Cardiac muscle cell (in vitro differentiated cells and primary cell): ENCODE data around the gene DHRS9. TPM values are rescaled to one million over a fixed set of nuclear protein-coding genes. Genes with fewer than 3 reads are reported as not detected.

Source experiments
- DNase-seq, 2 donors: peaks; one replicate each; pipeline versions ENCODE4 v3.0.0 to v3.0.0-alpha.2; 2010 to 2017; ENCODE audit warnings: low read depth in 1 of 2, low spot score in 1 of 2
- H3K27ac ChIP-seq: fragments of 200-600 bp; sonication (generic); 2 replicates; pipeline ENCODE4 v1.5.1; 2016
- H3K27me3 ChIP-seq: fragments of 200-600 bp; sonication (generic); 2 replicates; pipeline ENCODE4 v1.6.0; 2016; ENCODE audit warnings: control low read depth
- H3K36me3 ChIP-seq: fragments of 200-600 bp; sonication (generic); 2 replicates; pipeline ENCODE4 v1.5.1; 2016; ENCODE audit warnings: control low read depth
- H3K4me1 ChIP-seq: fragments of 200-600 bp; sonication (generic); 2 replicates; pipeline ENCODE4 v1.8.1; 2017; ENCODE audit warnings: low read depth, mild to moderate bottlenecking, mixed run types
- H3K4me3 ChIP-seq: fragments of 200-600 bp; sonication (generic); 2 replicates; pipeline ENCODE4 v1.5.1; 2016; ENCODE audit warnings: mild to moderate bottlenecking
- H3K9me3 ChIP-seq: fragments of 200-600 bp; sonication (generic); 2 replicates; pipeline ENCODE4 v1.5.1; 2017; ENCODE audit warnings: low read depth, mild to moderate bottlenecking, control low read depth
- CTCF ChIP-seq: IDR thresholded peaks from 2 replicates; pipeline ENCODE4 v1.5.1; 2012; ENCODE audit warnings: low read depth, mild to moderate bottlenecking, low read length
- polyA plus RNA-seq: library from polyadenylated mRNA; unstranded; fragments of >200 nt; fragmentation: Nextera tagmentation; extraction: Ambion mirVana; gene quantifications from 2 replicates; pipeline ENCODE4 v1.2.1, GENCODE V29; 2016
- total RNA-seq: library from RNA; depleted of rRNA; stranded (reverse); fragments of >200 nt; gene quantifications from 2 replicates; pipeline ENCODE4 v1.2.3, GENCODE V29; 2016

DHRS9 gene
- total and polyA plus RNA-seq, 2 experiments from 2014 or later: 1.4 TPM; not detected in 1

- Histone ChIP-seq H3K4me1 (no peaks in the 10 kb centered on the region), H3K27ac (no peak overlapping the region), H3K4me3 (no peak overlapping the region), H3K27me3 (no peaks in the 10 kb centered on the region), H3K36me3 (no peaks in the 10 kb centered on the region), H3K9me3 (no peaks in the 10 kb centered on the region)
- TF ChIP-seq CTCF: no peak
- DNase-seq: no peak
Measured at GRCh38 chr2:169066897-169067296, 2.5 kb upstream of the DHRS9 start.

DNA sequence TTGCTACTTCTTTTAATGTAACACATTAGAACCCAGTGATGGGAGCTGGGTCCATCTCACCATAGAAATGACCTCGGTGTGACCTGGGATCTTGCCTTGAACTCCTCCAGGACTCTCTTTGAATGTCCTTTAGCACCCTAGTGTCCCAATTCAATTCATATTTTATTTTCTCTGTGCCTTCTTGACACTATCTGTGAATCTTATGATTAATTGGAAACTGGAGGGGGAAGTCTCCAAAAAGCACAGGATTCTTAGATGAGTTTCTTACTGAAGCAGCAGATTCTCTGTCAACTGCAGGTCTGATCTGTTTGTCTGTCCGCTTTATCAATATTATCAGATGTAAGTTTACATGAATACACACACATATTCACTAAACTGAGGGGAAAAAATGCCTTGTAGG lies 470 bp downstream of the DHRS9 start:
- no peak overlapping the region for H3K27ac ChIP-seq
- DNase-seq: no peak
- peaks cover 8% of the 10 kb centered on the region for H3K4me1 ChIP-seq
- no peaks in the 10 kb centered on the region for H3K36me3 ChIP-seq
- no peaks in the 10 kb centered on the region for H3K27me3 ChIP-seq
- no peak overlapping the region for H3K4me3 ChIP-seq
- TF ChIP-seq CTCF: no peak
- no peaks in the 10 kb centered on the region for H3K9me3 ChIP-seq

- Histone ChIP-seq H3K36me3 (no peaks in the 10 kb centered on the region), H3K9me3 (no peaks in the 10 kb centered on the region), H3K4me1 (peaks cover 10% of the 10 kb centered on the region), H3K27me3 (no peaks in the 10 kb centered on the region), H3K4me3 (no peak overlapping the region), H3K27ac (no peak overlapping the region)
- DNase-seq: no peak
- no peak for TF ChIP-seq CTCF
Measured at GRCh38 chr2:169071455-169071854, 2.1 kb downstream of the DHRS9 start.

DNA sequence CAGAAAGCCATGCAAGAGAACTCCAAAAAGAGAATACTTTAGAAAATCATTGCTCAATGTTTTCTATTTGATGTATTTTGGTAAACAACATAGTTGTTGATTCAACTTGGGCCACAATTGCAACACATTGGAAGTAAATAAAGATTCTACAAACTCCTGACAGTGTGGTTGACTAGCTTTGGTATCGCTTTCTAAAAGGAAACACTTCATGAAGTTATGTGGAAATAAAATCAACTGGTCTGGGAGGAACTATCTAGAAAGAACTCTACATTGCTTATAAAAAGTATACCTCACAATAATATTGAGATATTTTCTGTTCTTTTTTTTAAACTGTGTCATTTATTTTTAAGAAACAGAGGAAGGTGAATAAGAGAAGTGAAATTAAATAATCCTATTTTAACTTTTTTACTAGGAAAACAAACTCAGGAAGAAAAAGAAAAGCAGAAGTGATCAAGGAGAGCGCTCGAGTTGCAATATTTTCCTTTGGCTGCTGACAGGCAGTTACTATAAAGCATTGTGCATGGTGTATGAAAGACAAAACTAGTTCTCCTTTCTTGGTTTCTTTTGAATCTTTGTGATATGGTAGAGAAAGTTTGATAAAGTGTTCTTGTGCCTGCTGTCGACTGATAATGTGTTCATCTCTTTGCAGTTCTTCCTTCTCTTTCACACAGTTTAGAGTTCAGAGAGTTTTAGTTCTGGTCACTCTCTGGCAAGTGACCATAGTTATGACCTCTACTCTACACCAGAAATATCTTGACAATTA lies 3.0 kb downstream of the DHRS9 start:
- no peak for TF ChIP-seq CTCF
- no peak overlapping the region for H3K27ac ChIP-seq

GRCh38 chr2:169073211-169073962 lies 4.0 kb downstream of the DHRS9 start:
- Histone ChIP-seq H3K27me3 (no peaks in the 10 kb centered on the region), H3K36me3 (no peaks in the 10 kb centered on the region), H3K4me1 (peaks cover 29% of the 10 kb centered on the region), H3K9me3 (no peaks in the 10 kb centered on the region), H3K27ac (no peak overlapping the region), H3K4me3 (no peak overlapping the region)
- TF ChIP-seq CTCF: no peak
- no peak for DNase-seq

More for the DNA sequence above, 3.0 kb downstream of the DHRS9 start:
- H3K4me3 ChIP-seq: no peak overlapping the region
- H3K4me1 ChIP-seq: peaks cover 19% of the 10 kb centered on the region
- no peaks in the 10 kb centered on the region for H3K36me3 ChIP-seq
- DNase-seq: no peak
- H3K9me3 ChIP-seq: no peaks in the 10 kb centered on the region
- no peaks in the 10 kb centered on the region for H3K27me3 ChIP-seq
